Measurements from ENCODE around the gene TRIM22.

GRCh38 chr11:5690216-5690615 lies 626 bp downstream of the TRIM22 start:
- TF ChIP-seq CTCF (IDR thresholded peaks at IDR 0.05) (no peak), POLR2A (IDR thresholded peaks at IDR 0.05) (no peak)
